Mesodermal cell (in vitro differentiated cells): ENCODE results near the gene HSPB1.

Experiments used
- H3K27ac ChIP-seq: 2 replicates; pipeline ENCODE4 v1.7.0; 2013; ENCODE audit warnings: mild to moderate bottlenecking, low read depth, low read length, moderate library complexity; ENCODE audit not compliant: severe bottlenecking
- H3K36me3 ChIP-seq: 2 replicates; pipeline ENCODE4 v1.7.1; 2013; ENCODE audit warnings: mild to moderate bottlenecking, low read length, moderate library complexity; ENCODE audit not compliant: control insufficient read depth, insufficient read depth
- H3K4me1 ChIP-seq: one replicate; pipeline ENCODE4 v1.7.1; 2013; ENCODE audit warnings: mild to moderate bottlenecking, low read length; ENCODE audit not compliant: insufficient read depth, control insufficient read depth, poor library complexity, severe bottlenecking
- H3K4me3 ChIP-seq: 2 replicates; pipeline ENCODE4 v1.7.0; 2013; ENCODE audit warnings: low read length, control low read depth, mild to moderate bottlenecking; ENCODE audit not compliant: insufficient read depth, poor library complexity, severe bottlenecking; ENCODE audit errors: extremely low read depth
- H3K9me3 ChIP-seq: 2 replicates; pipeline ENCODE4 v1.7.1; 2013; ENCODE audit warnings: mild to moderate bottlenecking, low read length, moderate library complexity; ENCODE audit not compliant: control insufficient read depth
- WGBS, 2 experiments: methylation state at CpG; one replicate each; pipeline ENCODE4 v1.1.5; 2013; ENCODE audit warnings: missing lambda C conversion rate in 2 of 2; ENCODE audit not compliant: insufficient coverage in 2 of 2; 5-methylcytosine and 5-hydroxymethylcytosine counted together

Gene HSPB1

GRCh38 chr7:76349313-76349885 is 46.9 kb downstream of the HSPB1 start:
- Histone ChIP-seq H3K9me3 (peaks cover 5% of the 10 kb centered on the region), H3K4me3 (no peak overlapping the region), H3K27ac (no peak overlapping the region), H3K36me3 (peaks cover 99% of the 10 kb centered on the region), H3K4me1 (peaks cover 17% of the 10 kb centered on the region)
- WGBS, 2 experiments, result 94 to 97% methylated on average over 3 to 4 of the region's 8 CpGs

GRCh38 chr7:76351372-76351771 is 48.9 kb downstream of the HSPB1 start:
- peaks cover 99% of the 10 kb centered on the region for H3K36me3 ChIP-seq
- no peak overlapping the region for H3K4me3 ChIP-seq
- H3K27ac ChIP-seq, result no peak overlapping the region
- peaks cover 15% of the 10 kb centered on the region for H3K9me3 ChIP-seq
- peaks cover 16% of the 10 kb centered on the region for H3K4me1 ChIP-seq
- WGBS, 2 experiments, result 89 to 96% methylated on average over 5 of the region's 7 CpGs

GRCh38 chr7:76352193-76352592 is 49.7 kb downstream of the HSPB1 start:
- Histone ChIP-seq H3K9me3 (peaks cover 15% of the 10 kb centered on the region), H3K4me1 (peaks cover 9% of the 10 kb centered on the region), H3K36me3 (peaks cover 99% of the 10 kb centered on the region), H3K27ac (no peak overlapping the region), H3K4me3 (no peak overlapping the region)
- WGBS, 2 experiments, result 97 to 100% methylated on average over 5 of the region's 6 CpGs

DNA sequence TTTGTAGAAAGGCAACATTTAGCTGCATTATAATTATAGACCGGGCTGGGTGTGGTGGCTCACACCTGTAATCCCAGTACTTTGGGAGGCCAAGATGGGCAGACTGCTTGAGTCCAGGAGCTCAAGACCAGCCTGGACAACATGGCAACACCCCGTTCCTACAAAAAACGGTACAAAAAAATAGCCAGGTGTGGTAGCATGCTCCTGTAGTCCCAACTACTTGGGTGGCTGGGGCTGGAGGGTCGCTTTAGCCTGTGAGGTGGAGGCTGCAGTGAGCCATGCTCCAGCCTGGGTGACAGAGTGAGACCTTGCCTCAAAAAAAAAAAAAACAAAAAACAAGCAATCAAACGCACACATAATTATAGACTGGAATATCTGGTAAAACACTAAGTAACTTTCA is 51.3 kb downstream of the HSPB1 start:
- WGBS, 2 experiments, result 90 to 97% methylated on average over 3 to 4 of the region's 5 CpGs
- Histone ChIP-seq H3K9me3 (peaks cover 15% of the 10 kb centered on the region), H3K4me3 (no peak overlapping the region), H3K36me3 (peaks cover 86% of the 10 kb centered on the region), H3K4me1 (no peaks in the 10 kb centered on the region), H3K27ac (no peak overlapping the region)
